D721Med (cell line): ENCODE results near the gene CHST10.
"Not testable (repeated sequence)": the region's sequence is repeated elsewhere in the genome, so short reads cannot be mapped to it uniquely, and the experiment has no call there.

Experiments
- DNase-seq: peaks from one replicate; pipeline ENCODE4 v3.0.0; 2011; ENCODE audit warnings: low spot score; ENCODE audit not compliant: insufficient read length
- FAIRE-seq: peaks from 2 replicates; lab custom pipeline; 2011; peaks lifted over from hg19 to GRCh38; lab: Jason Lieb, UNC
- CTCF ChIP-seq: IDR thresholded peaks from 2 replicates; pipeline ENCODE4 v1.5.1; 2012; ENCODE audit warnings: mild to moderate bottlenecking, control low read depth; ENCODE audit not compliant: insufficient read depth; ENCODE audit errors: missing control alignments

Gene CHST10

DNA sequence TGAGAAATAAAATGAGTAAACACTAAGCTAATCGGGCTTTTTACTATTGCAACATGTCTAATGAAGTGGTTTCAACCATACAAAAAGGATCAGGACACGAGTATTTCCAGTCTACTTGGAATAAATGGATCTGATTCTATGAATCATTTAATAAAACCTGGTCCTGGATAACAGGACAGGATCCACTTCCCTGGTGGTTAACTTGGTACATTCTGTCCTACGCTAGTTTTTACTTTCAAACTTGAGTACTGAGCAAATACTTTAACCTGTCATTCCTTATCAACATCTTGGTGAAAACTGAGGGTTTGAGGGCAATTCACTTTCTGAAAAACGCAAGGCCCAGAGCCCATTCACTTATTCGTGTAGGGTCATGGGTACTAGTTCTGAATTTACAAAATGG, 33.5 kb downstream of the CHST10 start:
- no peak for TF ChIP-seq CTCF
- DNase-seq (no peak), FAIRE-seq (no peak)

GRCh38 chr2:100383306-100383705, 34.2 kb downstream of the CHST10 start:
- FAIRE-seq, result no peak
- no peak for DNase-seq
- TF ChIP-seq CTCF, result no peak

DNA sequence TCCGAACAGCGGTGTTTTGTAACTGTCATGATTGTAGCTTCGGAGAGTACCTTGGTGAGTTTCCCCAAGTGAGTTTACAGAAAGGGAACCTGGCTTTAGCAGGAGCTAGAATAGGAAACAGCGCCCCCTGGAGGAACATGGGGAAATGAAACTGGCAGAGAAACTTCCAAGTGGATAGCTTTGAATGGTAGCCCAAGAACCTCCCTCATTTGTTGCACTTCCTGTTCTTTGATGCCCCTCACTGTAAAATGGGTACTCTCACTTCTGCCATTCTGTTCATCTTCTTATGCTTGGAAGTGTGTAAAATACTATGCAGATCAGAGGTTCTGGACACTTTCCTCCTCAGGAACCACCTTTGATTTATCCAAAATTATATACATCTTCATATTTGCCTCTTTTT, 36.2 kb downstream of the CHST10 start:
- peak; percentile 83 for TF ChIP-seq CTCF
- FAIRE-seq, result no peak

GRCh38 chr2:100380681-100381080, 36.8 kb downstream of the CHST10 start:
- FAIRE-seq (no peak), DNase-seq (no peak)
- TF ChIP-seq CTCF, result no peak

More for the DNA sequence above, 36.2 kb downstream of the CHST10 start:
- DNase-seq, result no peak

- DNase-seq, result no peak
- TF ChIP-seq CTCF, result no peak
- FAIRE-seq, result no peak
Observed at GRCh38 chr2:100376836-100377235, 40.6 kb downstream of the CHST10 start.

DNA sequence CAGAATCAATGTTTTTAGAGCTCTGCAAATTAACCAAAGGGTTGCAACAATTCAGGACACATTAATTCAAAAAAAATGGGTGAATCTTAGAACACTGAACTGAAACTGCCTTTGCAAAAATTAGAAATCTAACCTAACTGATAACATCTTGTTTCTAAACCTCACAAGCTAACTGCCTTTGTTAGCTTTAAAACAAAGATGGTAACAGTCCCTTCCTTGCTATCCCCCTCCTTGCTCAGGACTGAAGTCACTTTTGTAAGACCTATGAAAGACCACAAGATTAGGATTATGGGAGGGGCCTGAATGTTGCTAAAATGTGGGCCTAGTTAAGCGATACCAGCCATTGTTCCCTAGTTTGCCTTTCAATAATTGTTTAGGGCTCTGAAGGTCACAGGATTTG, 50.3 kb downstream of the CHST10 start:
- DNase-seq (no peak), FAIRE-seq (no peak)
- TF ChIP-seq CTCF, result no peak

- DNase-seq, result no peak
- FAIRE-seq, result no peak
- no peak for TF ChIP-seq CTCF
Observed at GRCh38 chr2:100365434-100365833, 52.0 kb downstream of the CHST10 start.

- not testable (repeated sequence) for DNase-seq, FAIRE-seq
Observed at GRCh38 chr2:100362269-100362668, 55.2 kb downstream of the CHST10 start.
